Measurements from ENCODE around the gene COQ2.

The COQ2 gene

GRCh38 chr4:83219344-83220331 lies 65.0 kb downstream of the COQ2 start:
- DNase-seq (ENCODE audit: extremely low read depth in 1 of 2, low read depth in 1 of 2) = no peak

- DNase-seq (ENCODE audit: extremely low read depth in 1 of 2, low read depth in 1 of 2) = peak in 1 of 2 donors; percentile 11
Observed at GRCh38 chr4:83217721-83218522, 66.7 kb downstream of the COQ2 start.

- no peak for DNase-seq (ENCODE audit: extremely low read depth in 1 of 2, low read depth in 1 of 2)
Observed at GRCh38 chr4:83216959-83217683, 67.5 kb downstream of the COQ2 start.

- no peak for DNase-seq (ENCODE audit: extremely low read depth in 1 of 2, low read depth in 1 of 2)
Observed at GRCh38 chr4:83214079-83214478, 70.5 kb downstream of the COQ2 start.

Measured in activated CD8-positive, alpha-beta memory T cell treated with anti-CD3 and anti-CD28 coated beads for 1 hour (primary cell).